BE2C (cell line): ENCODE measurements around the gene RALGPS1.

Source experiments
- DNase-seq: peaks from one replicate; pipeline ENCODE4 v3.0.0-alpha.2; 2020
- H3K27me3 ChIP-seq: fragments of 250-450 bp; sonication (Bioruptor Pico); 2 replicates; pipeline ENCODE4 v1.5.1; 2020; ENCODE audit warnings: mild to moderate bottlenecking
- H3K36me3 ChIP-seq: fragments of 250-450 bp; sonication (Bioruptor Pico); 2 replicates; pipeline ENCODE4 v1.5.1; 2020; ENCODE audit warnings: mild to moderate bottlenecking
- H3K4me1 ChIP-seq: fragments of 250-450 bp; sonication (Bioruptor Pico); 2 replicates; pipeline ENCODE4 v1.5.1; 2020
- H3K4me3 ChIP-seq: 2 replicates; pipeline ENCODE4 v1.5.1; 2011; ENCODE audit warnings: low read depth, low read length
- H3K9me3 ChIP-seq: fragments of 250-450 bp; sonication (Bioruptor Pico); 2 replicates; pipeline ENCODE4 v1.5.1; 2020
- TF ChIP-seq, protein P1 (sequence below): IDR thresholded peaks from 2 replicates; pipeline ENCODE4 v1.5.1; 2012; ENCODE audit warnings: mild to moderate bottlenecking, low read depth, low read length

Gene RALGPS1

DNA sequence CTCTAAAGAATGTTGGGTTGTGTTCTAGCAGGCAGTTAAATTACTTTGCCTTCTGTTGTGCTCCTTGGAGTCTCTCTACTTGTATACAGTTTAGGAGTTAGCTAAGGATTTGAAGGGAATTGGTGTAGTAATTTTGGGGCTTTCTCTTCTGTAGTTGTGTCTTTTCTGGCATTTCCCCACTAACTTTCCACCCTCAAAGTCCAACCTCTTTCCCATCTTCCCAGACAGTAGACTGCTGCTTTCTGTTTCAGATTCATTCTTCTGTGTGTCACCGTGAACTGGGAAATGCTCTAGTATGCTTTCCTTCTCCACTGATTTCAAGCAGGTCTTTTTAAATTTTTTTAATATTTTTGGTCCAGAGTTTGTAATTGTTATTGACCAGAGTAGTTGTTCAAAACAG lies 212.4 kb downstream of the RALGPS1 start:
- no peak for DNase-seq
- TF ChIP-seq, protein P1, sequence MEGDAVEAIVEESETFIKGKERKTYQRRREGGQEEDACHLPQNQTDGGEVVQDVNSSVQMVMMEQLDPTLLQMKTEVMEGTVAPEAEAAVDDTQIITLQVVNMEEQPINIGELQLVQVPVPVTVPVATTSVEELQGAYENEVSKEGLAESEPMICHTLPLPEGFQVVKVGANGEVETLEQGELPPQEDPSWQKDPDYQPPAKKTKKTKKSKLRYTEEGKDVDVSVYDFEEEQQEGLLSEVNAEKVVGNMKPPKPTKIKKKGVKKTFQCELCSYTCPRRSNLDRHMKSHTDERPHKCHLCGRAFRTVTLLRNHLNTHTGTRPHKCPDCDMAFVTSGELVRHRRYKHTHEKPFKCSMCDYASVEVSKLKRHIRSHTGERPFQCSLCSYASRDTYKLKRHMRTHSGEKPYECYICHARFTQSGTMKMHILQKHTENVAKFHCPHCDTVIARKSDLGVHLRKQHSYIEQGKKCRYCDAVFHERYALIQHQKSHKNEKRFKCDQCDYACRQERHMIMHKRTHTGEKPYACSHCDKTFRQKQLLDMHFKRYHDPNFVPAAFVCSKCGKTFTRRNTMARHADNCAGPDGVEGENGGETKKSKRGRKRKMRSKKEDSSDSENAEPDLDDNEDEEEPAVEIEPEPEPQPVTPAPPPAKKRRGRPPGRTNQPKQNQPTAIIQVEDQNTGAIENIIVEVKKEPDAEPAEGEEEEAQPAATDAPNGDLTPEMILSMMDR, result no peak
- no peaks in the 10 kb centered on the region for H3K9me3 ChIP-seq
- H3K4me1 ChIP-seq, result peaks cover 22% of the 10 kb centered on the region
- no peaks in the 10 kb centered on the region for H3K36me3 ChIP-seq
- H3K4me3 ChIP-seq, result no peak overlapping the region
- no peaks in the 10 kb centered on the region for H3K27me3 ChIP-seq

DNA sequence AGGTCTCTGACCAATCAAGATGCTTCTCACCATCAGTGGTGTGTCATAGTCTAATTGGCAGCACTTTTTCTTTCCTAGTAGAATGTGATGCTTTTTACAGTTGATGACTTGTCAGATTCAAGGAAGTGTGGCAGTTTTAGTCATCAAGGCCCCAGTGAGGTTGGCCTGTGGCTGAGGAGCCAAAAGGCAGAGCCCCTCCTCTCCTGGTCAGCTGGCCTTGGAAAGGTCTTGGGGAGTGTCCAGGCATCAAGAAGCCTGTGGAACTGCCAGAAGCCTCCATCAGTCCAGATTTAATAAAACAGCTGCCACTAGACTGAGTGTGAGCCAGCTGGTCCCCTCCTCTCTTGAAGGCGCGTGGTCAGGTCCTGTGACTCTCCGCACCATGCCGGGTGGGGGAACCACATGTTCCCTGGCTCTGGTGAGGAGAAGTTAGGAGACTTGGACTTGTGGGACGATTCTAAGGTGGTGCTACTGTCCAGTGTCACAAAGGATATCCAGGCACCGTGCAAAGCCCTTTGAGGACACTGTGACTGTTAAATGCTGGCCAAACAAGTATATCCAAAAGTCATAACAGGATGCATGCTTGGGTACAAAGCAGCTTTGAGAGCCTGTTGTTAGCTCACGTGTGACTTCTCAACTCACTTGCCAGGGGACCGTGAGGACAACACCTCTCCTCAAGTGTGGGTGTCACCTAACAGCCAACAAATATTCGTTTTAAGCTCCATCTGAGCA lies 213.9 kb downstream of the RALGPS1 start:
- Histone ChIP-seq H3K36me3 (no peaks in the 10 kb centered on the region), H3K4me1 (peaks cover 15% of the 10 kb centered on the region), H3K27me3 (no peaks in the 10 kb centered on the region), H3K4me3 (no peak overlapping the region), H3K9me3 (no peaks in the 10 kb centered on the region)
- TF ChIP-seq, protein P1, result no peak
- no peak for DNase-seq

DNA sequence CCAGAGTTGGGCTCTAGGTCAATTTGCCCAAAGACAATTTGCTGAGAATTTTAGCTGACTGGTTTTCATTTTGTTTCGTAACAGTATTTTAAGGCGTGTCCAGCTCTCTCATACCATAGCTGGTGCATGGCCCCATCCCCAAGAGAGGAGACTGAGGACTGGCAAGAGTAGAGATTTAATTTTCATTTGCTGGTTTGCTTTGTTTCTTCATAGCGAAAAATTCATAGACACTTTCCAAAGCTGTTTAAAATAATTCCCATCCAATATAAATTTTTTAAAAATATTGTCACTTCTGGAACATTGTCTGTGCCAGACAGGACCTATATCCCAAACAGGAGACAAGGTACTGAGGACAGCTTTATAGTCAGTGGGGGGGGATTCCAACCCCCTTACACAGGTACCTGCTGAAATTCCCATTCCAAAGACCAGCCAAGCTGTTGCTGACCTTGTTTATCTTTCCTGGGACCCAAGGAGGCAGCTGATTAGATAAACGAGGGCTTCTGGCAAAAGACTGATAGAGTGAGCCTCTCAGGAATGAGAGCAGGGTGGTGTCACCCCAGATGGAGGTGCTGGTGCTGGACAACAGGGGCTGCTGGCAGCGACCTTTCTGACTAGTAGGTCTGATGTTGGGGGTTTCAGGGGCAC lies 214.6 kb downstream of the RALGPS1 start:
- no peak for DNase-seq
- Histone ChIP-seq H3K36me3 (no peaks in the 10 kb centered on the region), H3K27me3 (no peaks in the 10 kb centered on the region), H3K4me3 (no peak overlapping the region), H3K9me3 (no peaks in the 10 kb centered on the region), H3K4me1 (peaks cover 15% of the 10 kb centered on the region)
- TF ChIP-seq, protein P1, result no peak

DNA sequence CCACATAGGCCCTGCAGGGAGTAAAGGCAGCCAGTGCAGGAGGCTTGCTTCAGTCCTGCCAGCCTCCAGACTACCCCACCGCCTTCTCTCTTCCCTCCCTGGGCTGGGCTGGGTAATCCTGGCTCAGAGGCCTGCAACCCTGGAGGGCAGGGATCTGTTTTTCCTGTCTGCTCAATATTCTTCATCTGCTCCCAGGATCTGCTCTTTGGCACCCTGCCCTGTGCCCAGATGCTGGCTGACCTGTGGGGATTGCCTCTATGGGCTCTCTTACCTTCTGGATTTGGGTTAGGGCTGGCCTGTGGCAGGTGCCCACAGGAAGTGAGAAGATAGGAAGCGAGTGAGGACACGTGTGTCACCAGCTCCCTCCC lies 215.1 kb downstream of the RALGPS1 start:
- H3K4me3 ChIP-seq, result no peak overlapping the region
- DNase-seq, result peak; percentile 78
- no peaks in the 10 kb centered on the region for H3K27me3 ChIP-seq
- TF ChIP-seq, protein P1, result no peak
- H3K36me3 ChIP-seq, result no peaks in the 10 kb centered on the region
- no peaks in the 10 kb centered on the region for H3K9me3 ChIP-seq
- peaks cover 15% of the 10 kb centered on the region for H3K4me1 ChIP-seq

DNA sequence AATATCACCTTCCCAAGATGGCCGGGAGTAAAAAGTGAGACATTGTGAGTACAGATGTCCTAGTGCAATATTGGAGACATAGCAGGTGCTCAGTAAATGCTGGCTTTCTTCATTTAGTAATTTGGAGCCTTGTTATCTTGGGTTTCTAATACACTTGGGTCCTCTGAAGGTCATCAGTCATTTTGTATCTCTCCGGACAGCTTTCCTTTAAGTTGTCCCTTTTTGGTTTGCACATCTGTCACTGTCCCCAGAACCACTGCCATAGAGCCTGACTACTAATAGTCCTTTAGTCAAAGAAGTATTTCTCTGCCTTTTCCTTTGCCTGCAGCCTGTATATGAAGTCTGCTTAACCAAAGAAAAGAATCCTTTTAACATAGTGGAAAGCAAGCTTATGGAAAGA lies 215.7 kb downstream of the RALGPS1 start:
- Histone ChIP-seq H3K27me3 (no peaks in the 10 kb centered on the region), H3K36me3 (no peaks in the 10 kb centered on the region), H3K4me3 (no peak overlapping the region), H3K9me3 (no peaks in the 10 kb centered on the region), H3K4me1 (peaks cover 15% of the 10 kb centered on the region)
- TF ChIP-seq, protein P1, result no peak
- no peak for DNase-seq
